Measurements from ENCODE around the gene NSD2.
"Not testable (repeated sequence)": the region's sequence is repeated elsewhere in the genome, so short reads cannot be mapped to it uniquely, and the experiment has no call there.

NSD2 gene

GRCh38 chr4:1988327-1988724, 117.1 kb downstream of the NSD2 start:
- no peak for DNase-seq

GRCh38 chr4:1989533-1990347, 118.5 kb downstream of the NSD2 start:
- DNase-seq, result no peak

- no peak for DNase-seq
Measured at GRCh38 chr4:1990348-1990645, 119.1 kb downstream of the NSD2 start.

- DNase-seq, result no peak
Measured at GRCh38 chr4:1990676-1991075, 119.5 kb downstream of the NSD2 start.

GRCh38 chr4:1991087-1991486, 119.9 kb downstream of the NSD2 start:
- DNase-seq, result no peak

GRCh38 chr4:1991596-1992434, 120.6 kb downstream of the NSD2 start:
- DNase-seq, result no peak

GRCh38 chr4:1992468-1993168, 121.4 kb downstream of the NSD2 start:
- DNase-seq, result no peak

- no peak for DNase-seq
Measured at GRCh38 chr4:1993169-1993516, 122.0 kb downstream of the NSD2 start.

- DNase-seq, result not testable (repeated sequence)
Measured at GRCh38 chr4:1993718-1994516, 122.7 kb downstream of the NSD2 start.

GRCh38 chr4:1994938-1995337, 123.7 kb downstream of the NSD2 start:
- DNase-seq, result no peak

GRCh38 chr4:1996866-1997611, 125.8 kb downstream of the NSD2 start:
- DNase-seq, result no peak

GRCh38 chr4:1997712-1998111, 126.5 kb downstream of the NSD2 start:
- no peak for DNase-seq

GRCh38 chr4:1998296-1998695, 127.1 kb downstream of the NSD2 start:
- DNase-seq, result no peak

GRCh38 chr4:1999308-1999707, 128.1 kb downstream of the NSD2 start:
- not testable (repeated sequence) for DNase-seq

GRCh38 chr4:2003361-2003760, 132.2 kb downstream of the NSD2 start:
- not testable (repeated sequence) for DNase-seq

- DNase-seq, result no peak
Measured at GRCh38 chr4:2006367-2006766, 135.2 kb downstream of the NSD2 start.

- DNase-seq, result no peak
Measured at GRCh38 chr4:2006956-2007653, 135.9 kb downstream of the NSD2 start.

GRCh38 chr4:2007804-2008670, 136.8 kb downstream of the NSD2 start:
- no peak for DNase-seq

GRCh38 chr4:2008671-2008920, 137.4 kb downstream of the NSD2 start:
- DNase-seq, result no peak

GRCh38 chr4:2008921-2009650, 137.9 kb downstream of the NSD2 start, which contains the start of gene NELFA:
NELFA (minus strand) TSS chr4:2008974; CDS start chr4:2008959, 15 bp downstream.
- DNase-seq, result peak; percentile 98
